Activated T-helper 2 cell treated with anti-CD3 and anti-CD28 coated beads, Interferon-gamma antibody, Interleukin-2, Interleukin-4, amounts not matched to agents 10 μg/mL and 5 μg/mL and 100 μg/mL, durations not matched to agents 14 hours and 24 hours and 36 hours (primary cell): ENCODE measurements around the gene OR2T27. TPM values are rescaled to one million over a fixed set of nuclear protein-coding genes. Genes with fewer than 3 reads are reported as not detected.
"Not testable (repeated sequence)": the region's sequence is repeated elsewhere in the genome, so short reads cannot be mapped to it uniquely, and the experiment has no call there.

ENCODE experiments used
- DNase-seq: peaks from one replicate; pipeline ENCODE4 v3.0.0; 2021; ENCODE audit warnings: low spot score
- H3K27ac Mint-ChIP-seq: one replicate; pipeline ENCODE4 v1.8.0; 2021; ENCODE audit warnings: mixed read lengths
- H3K27me3 Mint-ChIP-seq: one replicate; pipeline ENCODE4 v1.8.0; 2021; ENCODE audit warnings: low read depth, mixed read lengths
- H3K36me3 Mint-ChIP-seq: one replicate; pipeline ENCODE4 v1.8.0; 2021; ENCODE audit warnings: low read depth, mixed read lengths
- H3K4me1 Mint-ChIP-seq: one replicate; pipeline ENCODE4 v1.8.0; 2021; ENCODE audit warnings: low read depth, mixed read lengths
- H3K4me3 Mint-ChIP-seq: one replicate; pipeline ENCODE4 v1.8.0; 2021; ENCODE audit warnings: low read depth, mild to moderate bottlenecking, moderate library complexity, mixed read lengths
- H3K9me3 Mint-ChIP-seq: one replicate; pipeline ENCODE4 v1.8.0; 2021; ENCODE audit warnings: mixed read lengths
- intact Hi-C: fragments of 100-400 bp; cut with micrococcal nuclease; formaldehyde crosslinking; loops from one replicate; pipeline ENCODE4 v1.15.1; 2023
- total RNA-seq: library from RNA; stranded (reverse); gene quantifications from 2 replicates; pipeline ENCODE4 v1.2.3, GENCODE V29; 2022

OR2T27 gene
- total RNA-seq, 1 donor from 2014 or later, result not detected

- intact Hi-C loops, result no loop called here
- Mint-ChIP-seq H3K36me3 (no peaks in the 10 kb centered on the region), H3K4me1 (no peaks in the 10 kb centered on the region), H3K9me3 (no peaks in the 10 kb centered on the region), H3K27me3 (peaks cover 3% of the 10 kb centered on the region), H3K4me3 (no peak overlapping the region), H3K27ac (no peak overlapping the region)
- no peak for DNase-seq
These were observed 26.3 kb upstream of the OR2T27 start for GRCh38 chr1:248681651-248682050.

GRCh38 chr1:248670003-248670402 is 14.7 kb upstream of the OR2T27 start:
- Mint-ChIP-seq H3K4me1 (no peaks in the 10 kb centered on the region), H3K9me3 (peaks cover 9% of the 10 kb centered on the region)
- intact Hi-C loops, result no loop called here

DNA sequence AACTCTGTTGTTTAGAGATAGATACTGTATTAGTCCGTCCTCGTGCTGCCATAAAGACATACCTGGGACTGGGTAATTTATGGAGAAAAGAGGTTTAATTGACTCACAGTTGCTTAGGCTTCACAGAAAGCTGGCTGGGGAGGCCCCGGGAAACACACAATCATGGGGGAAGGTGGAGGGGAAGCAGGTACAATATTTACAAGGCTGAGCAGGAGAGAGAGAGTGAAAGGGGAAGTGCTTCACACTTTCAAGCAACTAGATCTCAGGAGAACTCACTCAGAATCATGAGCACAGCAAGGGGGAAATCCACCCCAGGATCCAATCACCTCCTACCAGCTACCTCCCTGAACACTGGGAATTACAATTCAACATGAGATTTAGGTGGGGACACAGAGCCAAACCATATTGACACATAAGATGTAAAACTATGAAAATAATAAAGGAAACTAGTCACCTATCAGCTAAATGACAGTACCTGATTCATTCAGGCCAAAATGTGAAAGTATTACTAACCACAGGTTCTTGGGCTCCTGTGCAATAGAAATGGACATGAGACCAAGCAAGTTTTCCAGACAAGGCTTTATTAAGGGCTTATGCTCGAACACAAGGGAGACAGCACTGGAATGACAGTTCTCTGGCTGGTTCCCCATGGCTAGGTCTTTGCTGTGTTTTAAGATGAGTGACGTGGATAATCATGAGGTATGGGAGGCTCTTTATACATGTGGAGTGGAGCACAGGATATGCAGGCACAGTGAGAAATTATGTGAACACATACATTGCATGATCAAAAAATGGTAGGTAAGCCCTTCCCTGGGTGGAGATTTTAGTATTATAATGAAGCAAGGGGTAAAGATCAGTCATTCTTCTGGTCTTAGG is 8.4 kb upstream of the OR2T27 start:
- DNase-seq, H3K36me3 Mint-ChIP-seq, H3K4me3 Mint-ChIP-seq, H3K27me3 Mint-ChIP-seq, intact Hi-C loops, H3K27ac Mint-ChIP-seq, H3K9me3 Mint-ChIP-seq, H3K4me1 Mint-ChIP-seq: not testable (repeated sequence)

More at GRCh38 chr1:248670003-248670402, 14.7 kb upstream of the OR2T27 start:
- H3K27ac Mint-ChIP-seq, result no peak overlapping the region
- no peaks in the 10 kb centered on the region for H3K36me3 Mint-ChIP-seq
- no peak for DNase-seq
- H3K27me3 Mint-ChIP-seq, result no peaks in the 10 kb centered on the region
- H3K4me3 Mint-ChIP-seq, result no peak overlapping the region

DNA sequence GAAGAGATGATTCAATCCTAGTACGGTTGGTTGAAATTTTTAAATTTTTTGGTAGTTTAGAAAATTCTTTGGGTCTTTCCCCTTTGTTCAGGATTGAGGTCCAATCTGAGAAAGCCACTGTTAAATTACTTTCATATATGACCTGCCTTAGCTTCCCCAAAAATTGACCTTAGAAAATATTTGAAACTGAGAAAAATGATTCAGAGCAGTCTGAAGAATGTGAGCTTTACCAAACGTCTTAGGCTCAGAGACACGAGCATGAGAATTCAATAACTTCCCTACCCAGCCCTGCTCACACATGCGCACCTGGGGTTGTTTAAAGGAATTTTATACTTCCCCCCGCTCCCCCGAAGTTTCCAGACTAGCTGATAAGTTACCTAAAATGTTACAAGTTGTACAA is 1.5 kb upstream of the OR2T27 start:
- DNase-seq, intact Hi-C loops, H3K9me3 Mint-ChIP-seq, H3K36me3 Mint-ChIP-seq, H3K4me3 Mint-ChIP-seq, H3K27me3 Mint-ChIP-seq, H3K4me1 Mint-ChIP-seq, H3K27ac Mint-ChIP-seq: not testable (repeated sequence)

DNA sequence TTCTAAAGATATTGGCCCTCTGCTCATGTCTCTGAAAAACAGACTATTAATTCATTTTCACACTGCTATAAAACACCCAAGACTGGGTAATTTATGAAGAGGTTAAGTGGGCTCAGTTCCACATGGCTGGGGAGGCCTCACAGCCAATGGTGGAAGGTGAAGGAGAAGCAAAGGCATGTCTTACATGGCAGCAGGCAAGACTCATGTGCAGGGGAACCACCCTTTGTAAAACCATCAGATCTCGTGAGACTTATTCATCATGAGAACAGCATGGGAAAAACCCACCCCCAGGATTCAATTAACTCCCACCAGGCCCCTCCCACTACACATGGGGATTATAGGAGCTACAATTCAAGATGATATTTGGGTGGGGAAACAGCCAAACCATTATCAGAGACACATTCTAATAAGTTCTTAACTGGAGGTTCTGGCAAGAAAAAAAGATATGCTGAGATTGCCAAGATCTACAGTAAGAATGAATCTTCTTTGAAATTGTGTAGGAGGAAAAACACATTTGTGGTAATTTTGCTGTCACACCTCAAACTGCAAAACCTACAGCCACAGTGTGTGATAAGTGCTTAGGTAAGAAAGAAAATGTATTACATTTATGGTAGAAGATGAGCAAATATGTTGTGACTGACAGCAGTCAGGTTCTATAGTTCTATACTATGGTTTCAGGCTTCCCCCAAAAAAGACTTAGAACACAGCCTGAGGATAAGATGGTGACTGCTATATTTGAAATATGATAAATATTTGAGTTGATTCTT is 6.4 kb downstream of the OR2T27 start:
- H3K27ac Mint-ChIP-seq, DNase-seq, H3K4me3 Mint-ChIP-seq, H3K36me3 Mint-ChIP-seq, H3K4me1 Mint-ChIP-seq, H3K27me3 Mint-ChIP-seq, intact Hi-C loops, H3K9me3 Mint-ChIP-seq: not testable (repeated sequence)

GRCh38 chr1:248645178-248645577 is 10.2 kb downstream of the OR2T27 start, which contains the start of gene OR2T35:
Gene OR2T35 (minus strand): TSS chr1:248645278. CDS start chr1:248639258, 6,020 bp downstream.
- H3K27me3 Mint-ChIP-seq, H3K4me1 Mint-ChIP-seq, H3K27ac Mint-ChIP-seq, H3K36me3 Mint-ChIP-seq, DNase-seq, H3K9me3 Mint-ChIP-seq, intact Hi-C loops, H3K4me3 Mint-ChIP-seq: not testable (repeated sequence)

GRCh38 chr1:248642971-248643651 is 12.2 kb downstream of the OR2T27 start:
- H3K4me1 Mint-ChIP-seq, H3K9me3 Mint-ChIP-seq, H3K27me3 Mint-ChIP-seq, H3K27ac Mint-ChIP-seq, H3K36me3 Mint-ChIP-seq, intact Hi-C loops, DNase-seq, H3K4me3 Mint-ChIP-seq: not testable (repeated sequence)

DNA sequence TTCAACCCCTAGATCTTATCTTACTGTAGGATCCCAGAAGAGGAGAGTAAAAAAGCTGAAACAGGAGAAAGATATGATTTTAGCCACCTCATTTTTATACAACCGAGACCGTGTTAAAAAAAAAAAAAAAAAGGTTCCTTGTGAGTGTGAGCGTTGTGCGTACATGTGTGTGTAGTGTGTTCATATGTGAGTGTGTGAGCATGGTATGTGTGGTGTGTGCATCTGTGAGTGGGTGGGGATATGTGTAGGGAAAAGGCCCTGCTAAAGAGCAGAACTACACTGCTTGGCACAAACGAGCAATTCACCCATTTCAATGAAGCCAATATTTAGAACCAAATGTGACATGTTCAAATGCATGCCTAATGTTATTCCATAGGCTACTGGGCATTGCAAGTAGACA is 13.7 kb downstream of the OR2T27 start:
- H3K9me3 Mint-ChIP-seq, intact Hi-C loops, H3K27me3 Mint-ChIP-seq, H3K36me3 Mint-ChIP-seq, H3K4me3 Mint-ChIP-seq, DNase-seq, H3K27ac Mint-ChIP-seq, H3K4me1 Mint-ChIP-seq: not testable (repeated sequence)

GRCh38 chr1:248640906-248641305 is 14.4 kb downstream of the OR2T27 start:
- H3K4me1 Mint-ChIP-seq, intact Hi-C loops, DNase-seq, H3K36me3 Mint-ChIP-seq, H3K27ac Mint-ChIP-seq, H3K9me3 Mint-ChIP-seq, H3K4me3 Mint-ChIP-seq, H3K27me3 Mint-ChIP-seq: not testable (repeated sequence)

- H3K27me3 Mint-ChIP-seq, H3K27ac Mint-ChIP-seq, H3K36me3 Mint-ChIP-seq, H3K4me3 Mint-ChIP-seq, H3K9me3 Mint-ChIP-seq, H3K4me1 Mint-ChIP-seq, intact Hi-C loops, DNase-seq: not testable (repeated sequence)
These were observed 15.7 kb downstream of the OR2T27 start for GRCh38 chr1:248639652-248640051.

- H3K4me1 Mint-ChIP-seq, H3K36me3 Mint-ChIP-seq, H3K4me3 Mint-ChIP-seq, H3K27me3 Mint-ChIP-seq, intact Hi-C loops, DNase-seq, H3K9me3 Mint-ChIP-seq, H3K27ac Mint-ChIP-seq: not testable (repeated sequence)
These were observed 18.7 kb downstream of the OR2T27 start for GRCh38 chr1:248636612-248637011.

GRCh38 chr1:248634991-248635390 is 20.3 kb downstream of the OR2T27 start, which contains the start of gene OR2T11:
Gene OR2T11 (minus strand): TSS chr1:248635091. CDS start chr1:248627128, 7,963 bp downstream.
- intact Hi-C loops, H3K27me3 Mint-ChIP-seq, H3K4me3 Mint-ChIP-seq, DNase-seq, H3K36me3 Mint-ChIP-seq, H3K9me3 Mint-ChIP-seq, H3K27ac Mint-ChIP-seq, H3K4me1 Mint-ChIP-seq: not testable (repeated sequence)
